Keratinocyte (primary cell): ENCODE measurements around the gene IGFBP4. TPM values are rescaled to one million over a fixed set of nuclear protein-coding genes. Genes with fewer than 3 reads are reported as not detected.

Experiments
- DNase-seq: peaks from one replicate; pipeline ENCODE4 v3.0.0-alpha.2; 2011; ENCODE audit warnings: low read depth, missing footprints, low spot score
- FAIRE-seq: peaks from 2 replicates; lab custom pipeline; 2011; peaks lifted over from hg19 to GRCh38; lab: Jason Lieb, UNC
- H2AFZ ChIP-seq: 2 replicates; pipeline ENCODE4 v1.6.0; 2012; ENCODE audit warnings: low read length, control low read depth, inconsistent platforms; ENCODE audit not compliant: control insufficient read depth
- H3K27ac ChIP-seq: 2 replicates; pipeline ENCODE4 v1.5.1; 2011; ENCODE audit warnings: low read length; ENCODE audit not compliant: control insufficient read depth, insufficient read depth
- H3K27me3 ChIP-seq: 3 replicates; pipeline ENCODE4 v1.6.0; 2011; ENCODE audit warnings: low read length; ENCODE audit not compliant: control insufficient read depth, insufficient read depth; ENCODE audit errors: extremely low read depth
- H3K36me3 ChIP-seq, 2 experiments: 2 replicates in 1 of 2; 3 replicates in 1 of 2; pipeline ENCODE4 v1.5.1; 2011; ENCODE audit warnings: low read length in 2 of 2, mild to moderate bottlenecking in 1 of 2; ENCODE audit not compliant: control insufficient read depth in 2 of 2, insufficient read depth in 2 of 2; ENCODE audit errors: extremely low read depth in 1 of 2
- H3K4me1 ChIP-seq: 3 replicates; pipeline ENCODE4 v1.5.1; 2011; ENCODE audit warnings: low read length; ENCODE audit not compliant: control insufficient read depth, insufficient read depth; ENCODE audit errors: extremely low read depth
- H3K4me2 ChIP-seq: 3 replicates; pipeline ENCODE4 v1.6.0; 2011; ENCODE audit warnings: low read depth, low read length; ENCODE audit not compliant: control insufficient read depth, insufficient read depth; ENCODE audit errors: extremely low read depth
- H3K4me3 ChIP-seq, 3 experiments: fragments of 200-600 bp in 1 of 3; sonication (generic) in 1 of 3; 2 replicates in 2 of 3; 3 replicates in 1 of 3; pipeline ENCODE4 v1.5.1; 2011 to 2016; ENCODE audit warnings: low read length in 3 of 3, mild to moderate bottlenecking in 3 of 3, control low read depth in 2 of 3, inconsistent platforms in 1 of 3, low read depth in 1 of 3, mixed read lengths in 1 of 3, mixed run types in 1 of 3, moderate library complexity in 1 of 3; ENCODE audit not compliant: control insufficient read depth in 2 of 3, insufficient read depth in 2 of 3; ENCODE audit errors: extremely low read depth in 1 of 3
- H3K79me2 ChIP-seq: 2 replicates; pipeline ENCODE4 v1.6.0; 2012; ENCODE audit warnings: low read length; ENCODE audit not compliant: control insufficient read depth, insufficient read depth
- H3K9ac ChIP-seq: 3 replicates; pipeline ENCODE4 v1.6.0; 2011; ENCODE audit warnings: low read length; ENCODE audit not compliant: control insufficient read depth, insufficient read depth; ENCODE audit errors: extremely low read depth
- H3K9me1 ChIP-seq: 3 replicates; pipeline ENCODE4 v1.6.0; 2011; ENCODE audit warnings: low read length; ENCODE audit not compliant: control insufficient read depth, insufficient read depth; ENCODE audit errors: extremely low read depth
- H3K9me3 ChIP-seq: 2 replicates; pipeline ENCODE4 v1.5.1; 2012; ENCODE audit warnings: low read depth, low read length; ENCODE audit not compliant: control insufficient read depth
- H4K20me1 ChIP-seq: 3 replicates; pipeline ENCODE4 v1.6.0; 2011; ENCODE audit warnings: low read length; ENCODE audit not compliant: control insufficient read depth, insufficient read depth; ENCODE audit errors: extremely low read depth
- CTCF ChIP-seq, 3 experiments: IDR thresholded peaks in 1 of 3; conservative IDR thresholded peaks in 1 of 3; optimal IDR thresholded peaks in 1 of 3; 2 replicates in 2 of 3; 3 replicates in 1 of 3; pipeline versions ENCODE3 to v1.5.1; 2011; ENCODE audit warnings: low read length in 3 of 3, mild to moderate bottlenecking in 3 of 3, moderate library complexity in 2 of 3, control low read depth in 1 of 3, inconsistent platforms in 1 of 3; ENCODE audit not compliant: insufficient read depth in 2 of 3; ENCODE audit errors: extremely low read depth in 1 of 3
- EZH2 ChIP-seq: IDR thresholded peaks from one replicate; pipeline ENCODE4 v1.6.1; 2012; ENCODE audit warnings: inconsistent platforms, mild to moderate bottlenecking, low read length, moderate library complexity
- dilution Hi-C: fragments of 300-500 bp; cut with MboI; formaldehyde crosslinking; loops from one replicate; pipeline ENCODE4 v1.7.0; 2020; ENCODE audit warnings: low sequenced_read_pairs; ENCODE audit not compliant: extremely low pct_ligation_motif_present
- polyA plus RNA-seq, 5 experiments: library from polyadenylated mRNA; depleted of rRNA in 3 of 5; stranded (reverse) in 3 of 5; stranded (forward) in 1 of 5; unstranded in 1 of 5; fragments of >200 nt; gene quantifications; 1 replicate in 1 of 5; 2 replicates in 3 of 5; 3 replicates in 1 of 5; pipeline versions ENCODE4 v1.2.1 to v1.2.3, GENCODE V29; 2011 to 2012; ENCODE audit warnings: missing spikeins in 2 of 5, low read depth in 1 of 5, low replicate concordance in 1 of 5

IGFBP4 gene
- polyA plus RNA-seq, 1 donor (not counting 4 experiments of a cell fraction or from before 2014, with no cell fraction given): 6.0 TPM

GRCh38 chr17:40472733-40473452, 29.6 kb downstream of the IGFBP4 start:
- no peak overlapping the region for H3K4me2 ChIP-seq
- peaks cover 40% of the 10 kb centered on the region for H4K20me1 ChIP-seq
- TF ChIP-seq EZH2: no peak
- TF ChIP-seq CTCF (optimal IDR thresholded peaks at IDR 0.05 in 1 of 3, IDR thresholded peaks at IDR 0.05 in 1 of 3, conservative IDR thresholded peaks at IDR 0.05 in 1 of 3; ENCODE audit: extremely low read depth in 1 of 3, insufficient read depth in 2 of 3, low read length in 3 of 3): no peak
- no peaks in the 10 kb centered on the region for H3K9me3 ChIP-seq
- H3K36me3 ChIP-seq: peaks cover 7 to 15% of the 10 kb centered on the region in 2 experiments
- no peaks in the 10 kb centered on the region for H3K27me3 ChIP-seq
- no peak overlapping the region for H2AFZ ChIP-seq
- no peak overlapping the region for H3K9ac ChIP-seq
- H3K9me1 ChIP-seq: no peaks in the 10 kb centered on the region
- FAIRE-seq (peak; percentile 84), DNase-seq (peak; percentile 71)
- peaks cover 22% of the 10 kb centered on the region for H3K4me1 ChIP-seq
- H3K27ac ChIP-seq: peak overlapping the region; percentile 48
- no peaks in the 10 kb centered on the region for H3K79me2 ChIP-seq
- dilution Hi-C loops: no loop called here
- H3K4me3 ChIP-seq: no peak overlapping the region

GRCh38 chr17:40473573-40474365, 30.5 kb downstream of the IGFBP4 start:
- Histone ChIP-seq H3K27me3 (no peaks in the 10 kb centered on the region), H2AFZ (no peak overlapping the region), H3K4me2 (no peak overlapping the region), H3K4me3 (no peak overlapping the region), H3K36me3 (peaks cover 10 to 23% of the 10 kb centered on the region in 2 experiments), H3K9me3 (no peaks in the 10 kb centered on the region), H3K9ac (peak overlapping the region; percentile 10), H3K4me1 (peaks cover 22% of the 10 kb centered on the region), H3K9me1 (no peaks in the 10 kb centered on the region), H3K79me2 (no peaks in the 10 kb centered on the region), H4K20me1 (peaks cover 48% of the 10 kb centered on the region), H3K27ac (peak overlapping the region; percentile 48)
- FAIRE-seq: no peak
- DNase-seq: no peak
- dilution Hi-C loops: no loop called here
- TF ChIP-seq EZH2 (no peak), CTCF (optimal IDR thresholded peaks at IDR 0.05 in 1 of 3, IDR thresholded peaks at IDR 0.05 in 1 of 3, conservative IDR thresholded peaks at IDR 0.05 in 1 of 3; ENCODE audit: extremely low read depth in 1 of 3, insufficient read depth in 2 of 3, low read length in 3 of 3) (no peak)
